Activated CD8-positive, alpha-beta T cell treated with anti-CD3 and anti-CD28 coated beads for 36 hours (primary cell): ENCODE results near the gene UCHL5. TPM values are rescaled to one million over a fixed set of nuclear protein-coding genes. Genes with fewer than 3 reads are reported as not detected.

Experiments
- ATAC-seq: fragments of 200-7000 bp; cut with Tn5 transposase; one replicate; pipeline ENCODE4 v1.10.0; 2021; ENCODE audit warnings: mild to moderate bottlenecking, moderate library complexity
- CTCF ChIA-PET: fragments of 350-600 bp; sonication (Branson Sonifier 250); formaldehyde crosslinking; loops from one replicate; lab custom pipeline; 2021; ENCODE audit warnings: antibody characterized with exemption; lab: Charles Lee
- POLR2A ChIA-PET: fragments of 350-600 bp; sonication (Branson Sonifier 250); formaldehyde crosslinking; loops from one replicate; lab custom pipeline; 2021; ENCODE audit warnings: antibody characterized with exemption; lab: Charles Lee
- DNase-seq: peaks from one replicate; pipeline ENCODE4 v3.0.0-alpha.2; 2020
- H3K27ac Mint-ChIP-seq: one replicate; pipeline ENCODE4 v1.8.0; 2021; ENCODE audit warnings: mild to moderate bottlenecking, mixed read lengths
- H3K27me3 Mint-ChIP-seq: one replicate; pipeline ENCODE4 v1.8.0; 2021; ENCODE audit warnings: mixed read lengths
- H3K36me3 Mint-ChIP-seq: one replicate; pipeline ENCODE4 v1.8.0; 2021; ENCODE audit warnings: low read depth, mixed read lengths
- H3K4me1 Mint-ChIP-seq: one replicate; pipeline ENCODE4 v1.8.0; 2021; ENCODE audit warnings: low read depth, mixed read lengths
- H3K4me3 Mint-ChIP-seq: one replicate; pipeline ENCODE4 v1.8.0; 2021; ENCODE audit warnings: mild to moderate bottlenecking, moderate library complexity, mixed read lengths
- H3K9me3 Mint-ChIP-seq: one replicate; pipeline ENCODE4 v1.8.0; 2021; ENCODE audit warnings: mixed read lengths
- CTCF ChIP-seq: fragments of 200-600 bp; IDR thresholded peaks from one replicate; pipeline ENCODE4 v1.8.0; 2022; ENCODE audit warnings: antibody characterized with exemption, mild to moderate bottlenecking
- intact Hi-C: fragments of 100-400 bp; cut with micrococcal nuclease; formaldehyde crosslinking; loops from one replicate; pipeline ENCODE4 v1.10.0; 2022
- total RNA-seq, 2 experiments: library from RNA; stranded (reverse); gene quantifications; one replicate each; pipeline ENCODE4 v1.2.3, GENCODE V29; 2021

The UCHL5 gene
- total RNA-seq, 2 experiments from 2014 or later: 81.3 to 85.7 TPM

GRCh38 chr1:193013005-193013404, 46.2 kb downstream of the UCHL5 start:
- Mint-ChIP-seq H3K4me3 (no peak overlapping the region), H3K9me3 (no peaks in the 10 kb centered on the region), H3K27ac (no peak overlapping the region), H3K4me1 (no peaks in the 10 kb centered on the region), H3K36me3 (peaks cover 8% of the 10 kb centered on the region), H3K27me3 (no peaks in the 10 kb centered on the region)
- ChIA-PET POLR2A (no interaction called here), CTCF (no interaction called here)
- DNase-seq (no peak), ATAC-seq (no peak)
- intact Hi-C loops: no loop called here
- TF ChIP-seq CTCF: no peak

GRCh38 chr1:193011406-193011805, 47.8 kb downstream of the UCHL5 start:
- Mint-ChIP-seq H3K4me3 (no peak overlapping the region), H3K27me3 (no peaks in the 10 kb centered on the region), H3K9me3 (peaks cover 2% of the 10 kb centered on the region), H3K36me3 (peaks cover 10% of the 10 kb centered on the region), H3K4me1 (no peaks in the 10 kb centered on the region), H3K27ac (no peak overlapping the region)
- CTCF ChIA-PET: interaction anchor here (1.2 kb wide), 1 partner anchor 10 kb away, joined by 5 read pairs; no protein-coding TSS in a partner anchor
- no peak for ATAC-seq
- POLR2A ChIA-PET: no interaction called here
- no peak for DNase-seq
- no peak for TF ChIP-seq CTCF
- intact Hi-C loops: no loop called here

GRCh38 chr1:193009501-193009900, 49.7 kb downstream of the UCHL5 start:
- CTCF ChIA-PET: interaction anchor here (1.5 kb wide), 1 partner anchor 202 kb away, joined by 5 read pairs; no protein-coding TSS in a partner anchor
- peaks cover 20% of the 10 kb centered on the region for H3K36me3 Mint-ChIP-seq
- peaks cover 2% of the 10 kb centered on the region for H3K4me1 Mint-ChIP-seq
- TF ChIP-seq CTCF: no peak
- H3K27me3 Mint-ChIP-seq: no peaks in the 10 kb centered on the region
- POLR2A ChIA-PET: interaction anchor here (0.6 kb wide), 1 partner anchor 108 kb away, joined by 5 read pairs; no protein-coding TSS in a partner anchor
- ATAC-seq: no peak
- no peak for DNase-seq
- H3K27ac Mint-ChIP-seq: no peak overlapping the region
- H3K9me3 Mint-ChIP-seq: peaks cover 12% of the 10 kb centered on the region
- intact Hi-C loops: no loop called here
- H3K4me3 Mint-ChIP-seq: no peak overlapping the region

- ChIA-PET POLR2A (interaction anchor here (1.5 kb wide), 1 partner anchor 53 kb away, joined by 3 read pairs; the partner anchor contains the start of genes RO60 and UCHL5), CTCF (interaction anchor here (2.9 kb wide), 1 partner anchor 13 kb away, joined by 13 read pairs; no protein-coding TSS in a partner anchor)
- Mint-ChIP-seq H3K27me3 (no peaks in the 10 kb centered on the region), H3K4me1 (peaks cover 6% of the 10 kb centered on the region), H3K36me3 (peaks cover 50% of the 10 kb centered on the region), H3K27ac (no peak overlapping the region), H3K9me3 (peaks cover 12% of the 10 kb centered on the region), H3K4me3 (no peak overlapping the region)
- ATAC-seq (no peak), DNase-seq (no peak)
- TF ChIP-seq CTCF: no peak
- intact Hi-C loops: no loop called here
Observed at GRCh38 chr1:193005785-193006184, 53.4 kb downstream of the UCHL5 start.

- H3K4me3 Mint-ChIP-seq: no peak overlapping the region
- CTCF ChIA-PET: interaction anchor here (0.9 to 1.8 kb wide), 4 partner anchors 26 to 524 kb away, joined by 3 to 5 read pairs (median 4); no protein-coding TSS in a partner anchor
- peaks cover under 1% of the 10 kb centered on the region for H3K4me1 Mint-ChIP-seq
Observed at GRCh38 chr1:192998536-192998935, 60.6 kb downstream of the UCHL5 start.

More at GRCh38 chr1:192998536-192998935, 60.6 kb downstream of the UCHL5 start:
- no peak for DNase-seq
- Mint-ChIP-seq H3K27me3 (no peaks in the 10 kb centered on the region), H3K9me3 (peaks cover 2% of the 10 kb centered on the region), H3K36me3 (peaks cover 68% of the 10 kb centered on the region), H3K27ac (no peak overlapping the region)
- POLR2A ChIA-PET: interaction anchor here (0.7 kb wide), 1 partner anchor 16 kb away, joined by 4 read pairs; no protein-coding TSS in a partner anchor
- peak; percentile 58 for ATAC-seq
- TF ChIP-seq CTCF: peak; percentile 48
- intact Hi-C loops: no loop called here
